Prostate gland (tissue), 2 donors: ENCODE results near the gene PROCR.
"Not testable (repeated sequence)": the region's sequence is repeated elsewhere in the genome, so short reads cannot be mapped to it uniquely, and the experiment has no call there.

Experiments
- CTCF ChIP-seq, 4 experiments: fragments of 200-600 bp in 2 of 4; fragments of 450-650 bp in 2 of 4; sonication (generic) in 2 of 4; IDR thresholded peaks; 1 replicate in 3 of 4; 2 replicates in 1 of 4; pipeline ENCODE4 v1.5.1; 2016 to 2019; ENCODE audit warnings: antibody characterized with exemption in 4 of 4, mild to moderate bottlenecking in 2 of 4, moderate library complexity in 2 of 4
- POLR2A ChIP-seq: fragments of 450-650 bp; IDR thresholded peaks from one replicate; pipeline ENCODE4 v1.6.1; 2016; ENCODE audit warnings: antibody characterized with exemption, mild to moderate bottlenecking
- POLR2AphosphoS5 ChIP-seq: sonication (generic); formaldehyde crosslinking; IDR thresholded peaks from one replicate; pipeline ENCODE4 v1.6.1; 2017; ENCODE audit warnings: antibody characterized with exemption

GRCh38 chr20:35168701-35169409 lies 3.0 kb upstream of the PROCR start:
- not testable (repeated sequence) for TF ChIP-seq POLR2A; CTCF (IDR thresholded peaks at IDR 0.05); POLR2AphosphoS5
